ENCODE results near the gene RSPH3. TPM values are rescaled to one million over a fixed set of nuclear protein-coding genes. Genes with fewer than 3 reads are reported as not detected.

RSPH3 gene
- total and polyA plus RNA-seq, 2 of the 13 experiments (the other 11 are each of a cell fraction or from before 2014, with no cell fraction given): 1.3 to 3.5 TPM

- ATAC-seq (no peak), DNase-seq (ENCODE audit: low spot score) (no peak), FAIRE-seq (no peak)
- peaks cover 13% of the 10 kb centered on the region; the same call in 1 of the 2 replicates for H3K9me3 ChIP-seq (ENCODE audit: low read length)
- no peaks in the 10 kb centered on the region for H3K27me3 ChIP-seq (ENCODE audit: control insufficient read depth in 1 of 2, insufficient read depth in 2 of 2, low read length in 2 of 2)
- BruUV-seq (replicated peaks): no TSS peak
- H3K4me2 ChIP-seq (ENCODE audit: low read depth, low read length): no peak overlapping the region
- POLR2A ChIA-PET: no interaction called here
- no peak overlapping the region for H2AFZ ChIP-seq (ENCODE audit: low read length)
- WGBS (ENCODE audit: low lambda C conversion rate): 72% methylated on average over 6 of the region's 6 CpGs
- no peaks in the 10 kb centered on the region for H4K20me1 ChIP-seq (ENCODE audit: insufficient read depth, low read length)
- no peaks in the 10 kb centered on the region for H3K4me1 ChIP-seq (ENCODE audit: insufficient read depth, low read length)
- intact Hi-C loops (cut with micrococcal nuclease; ENCODE audit: unreplicated experiment) (no loop called here), in situ Hi-C loops (cut with HindIII; ENCODE audit: extremely low pct_ligation_motif_present, low pct_unique_long_range_greater_than_20kb) (loop anchor here (5.0 to 25.0 kb wide), 3 partner anchors 173 to 758 kb away; no protein-coding TSS in a partner anchor)
- TF ChIP-seq TOPORS (CRISPR knock-in tag; IDR thresholded peaks at IDR 0.05) (no peak), MTA3 (CRISPR knock-in tag; IDR thresholded peaks at IDR 0.05) (no peak), ZNF432 (CRISPR knock-in tag; IDR thresholded peaks at IDR 0.05; ENCODE audit: borderline replicate concordance) (no peak), ZNF557 (CRISPR knock-in tag; IDR thresholded peaks at IDR 0.05) (no peak), ZNF598 (CRISPR knock-in tag; IDR thresholded peaks at IDR 0.05; ENCODE audit: borderline replicate concordance) (no peak), ZNF776 (CRISPR knock-in tag; IDR thresholded peaks at IDR 0.05) (no peak), ZNF260 (CRISPR knock-in tag; IDR thresholded peaks at IDR 0.05; ENCODE audit: borderline replicate concordance, low read depth) (no peak), GPBP1L1 (CRISPR knock-in tag; IDR thresholded peaks at IDR 0.05) (no peak)
- TF ChIP-seq, protein P1, sequence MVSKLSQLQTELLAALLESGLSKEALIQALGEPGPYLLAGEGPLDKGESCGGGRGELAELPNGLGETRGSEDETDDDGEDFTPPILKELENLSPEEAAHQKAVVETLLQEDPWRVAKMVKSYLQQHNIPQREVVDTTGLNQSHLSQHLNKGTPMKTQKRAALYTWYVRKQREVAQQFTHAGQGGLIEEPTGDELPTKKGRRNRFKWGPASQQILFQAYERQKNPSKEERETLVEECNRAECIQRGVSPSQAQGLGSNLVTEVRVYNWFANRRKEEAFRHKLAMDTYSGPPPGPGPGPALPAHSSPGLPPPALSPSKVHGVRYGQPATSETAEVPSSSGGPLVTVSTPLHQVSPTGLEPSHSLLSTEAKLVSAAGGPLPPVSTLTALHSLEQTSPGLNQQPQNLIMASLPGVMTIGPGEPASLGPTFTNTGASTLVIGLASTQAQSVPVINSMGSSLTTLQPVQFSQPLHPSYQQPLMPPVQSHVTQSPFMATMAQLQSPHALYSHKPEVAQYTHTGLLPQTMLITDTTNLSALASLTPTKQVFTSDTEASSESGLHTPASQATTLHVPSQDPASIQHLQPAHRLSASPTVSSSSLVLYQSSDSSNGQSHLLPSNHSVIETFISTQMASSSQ (IDR thresholded peaks at IDR 0.05; ENCODE audit: low read depth): no peak
- TF ChIP-seq, protein P1 (CRISPR knock-in tag; IDR thresholded peaks at IDR 0.05; ENCODE audit: borderline replicate concordance): no peak
- TF ChIP-seq, protein P2, sequence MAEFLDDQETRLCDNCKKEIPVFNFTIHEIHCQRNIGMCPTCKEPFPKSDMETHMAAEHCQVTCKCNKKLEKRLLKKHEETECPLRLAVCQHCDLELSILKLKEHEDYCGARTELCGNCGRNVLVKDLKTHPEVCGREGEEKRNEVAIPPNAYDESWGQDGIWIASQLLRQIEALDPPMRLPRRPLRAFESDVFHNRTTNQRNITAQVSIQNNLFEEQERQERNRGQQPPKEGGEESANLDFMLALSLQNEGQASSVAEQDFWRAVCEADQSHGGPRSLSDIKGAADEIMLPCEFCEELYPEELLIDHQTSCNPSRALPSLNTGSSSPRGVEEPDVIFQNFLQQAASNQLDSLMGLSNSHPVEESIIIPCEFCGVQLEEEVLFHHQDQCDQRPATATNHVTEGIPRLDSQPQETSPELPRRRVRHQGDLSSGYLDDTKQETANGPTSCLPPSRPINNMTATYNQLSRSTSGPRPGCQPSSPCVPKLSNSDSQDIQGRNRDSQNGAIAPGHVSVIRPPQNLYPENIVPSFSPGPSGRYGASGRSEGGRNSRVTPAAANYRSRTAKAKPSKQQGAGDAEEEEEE (CRISPR knock-in tag; IDR thresholded peaks at IDR 0.05; ENCODE audit: borderline replicate concordance): no peak
- no peak overlapping the region for H3K9ac ChIP-seq (ENCODE audit: insufficient read depth, low read depth, low read length)
- CTCF ChIA-PET (ENCODE audit: low intra/inter-chr PET ratio, low total read pairs): interaction anchor here (3.0 kb wide), 1 partner anchor 267 kb away, joined by 37 read pairs; no protein-coding TSS in a partner anchor
- H3K36me3 ChIP-seq (replicated peaks in 1 of 2; ENCODE audit: control insufficient read depth in 1 of 2, insufficient read depth in 2 of 2, low read length in 2 of 2): no peaks in the 10 kb centered on the region
- H3K79me2 ChIP-seq (ENCODE audit: insufficient read depth, low read length): no peaks in the 10 kb centered on the region
- H3K27ac ChIP-seq (ENCODE audit: extremely low read length, insufficient read depth, low read length): no peak overlapping the region
- no peak overlapping the region for H3K4me3 ChIP-seq (replicated peaks in 1 of 3; ENCODE audit: insufficient read depth in 1 of 3, low read depth in 2 of 3, low read length in 3 of 3)
These were observed 29.2 kb downstream of the RSPH3 start for GRCh38 chr6:158970640-158971275.
